Ascending aorta (tissue), 2 donors: ENCODE results near the gene FAM98A. TPM values are rescaled to one million over a fixed set of nuclear protein-coding genes. Genes with fewer than 3 reads are reported as not detected.

ENCODE experiments used
- DNase-seq, 2 donors: peaks; one replicate each; pipeline ENCODE4 v3.0.0-alpha.2; 2019; ENCODE audit warnings: low spot score in 2 of 2
- H3K27ac ChIP-seq, 2 donors: fragments of 200-600 bp; sonication (generic); one replicate each; pipeline ENCODE4 v1.5.1; 2016 to 2017; ENCODE audit warnings: mild to moderate bottlenecking in 1 of 2
- H3K27me3 ChIP-seq: fragments of 200-600 bp; sonication (generic); one replicate; pipeline ENCODE4 v1.5.1; 2017
- H3K36me3 ChIP-seq, 2 donors: fragments of 200-600 bp; sonication (generic); one replicate each; pipeline ENCODE4 v1.5.1; 2016
- H3K4me1 ChIP-seq, 2 donors: fragments of 200-600 bp; sonication (generic); one replicate each; pipeline ENCODE4 v1.5.1; 2016 to 2017; ENCODE audit warnings: mild to moderate bottlenecking in 1 of 2
- H3K4me3 ChIP-seq, 2 donors: fragments of 200-600 bp; sonication (generic); one replicate each; pipeline ENCODE4 v1.5.1; 2016 to 2017; ENCODE audit warnings: mild to moderate bottlenecking in 1 of 2
- H3K9me3 ChIP-seq, 2 donors: fragments of 200-600 bp; sonication (generic); one replicate each; pipeline ENCODE4 v1.5.1; 2016
- CTCF ChIP-seq, 3 experiments: fragments of 200-600 bp in 2 of 3; fragments of 450-650 bp in 1 of 3; sonication (generic) in 2 of 3; IDR thresholded peaks; one replicate each; pipeline ENCODE4 v1.5.1; 2016 to 2019; ENCODE audit warnings: antibody characterized with exemption in 3 of 3, mild to moderate bottlenecking in 1 of 3, moderate library complexity in 1 of 3
- intact Hi-C: fragments of 100-400 bp; cut with DNase I; formaldehyde crosslinking; loops from one replicate; pipeline ENCODE4 v1.15.1; 2023
- total RNA-seq: library from RNA; depleted of rRNA; stranded (reverse); fragments of >200 nt; gene quantifications from one replicate; pipeline ENCODE4 v1.1.0, GENCODE V29; 2016

FAM98A gene
- total RNA-seq, 1 donor from 2014 or later: 34.8 TPM

- DNase-seq: no peak
- Histone ChIP-seq H3K9me3 (peaks cover 0 to 3% of the 10 kb centered on the region in 2 donors), H3K4me1 (no peaks in the 10 kb centered on the region), H3K36me3 (no peaks in the 10 kb centered on the region), H3K27me3 (no peaks in the 10 kb centered on the region), H3K4me3 (no peak overlapping the region), H3K27ac (no peak overlapping the region)
- TF ChIP-seq CTCF (IDR thresholded peaks at IDR 0.05): no peak
- intact Hi-C loops: no loop called here
Measured at GRCh38 chr2:33633315-33633714, 34.2 kb upstream of the FAM98A start.

GRCh38 chr2:33632831-33633230, 33.7 kb upstream of the FAM98A start:
- H3K27ac ChIP-seq: no peak overlapping the region
- intact Hi-C loops: no loop called here
- no peaks in the 10 kb centered on the region for H3K27me3 ChIP-seq
- no peaks in the 10 kb centered on the region for H3K4me1 ChIP-seq
- peaks cover 0 to 3% of the 10 kb centered on the region in 2 donors for H3K9me3 ChIP-seq
- H3K4me3 ChIP-seq: no peak overlapping the region
- no peak for TF ChIP-seq CTCF (IDR thresholded peaks at IDR 0.05)
- DNase-seq: no peak
- no peaks in the 10 kb centered on the region for H3K36me3 ChIP-seq

GRCh38 chr2:33628031-33628827, 29.1 kb upstream of the FAM98A start:
- H3K36me3 ChIP-seq: no peaks in the 10 kb centered on the region
- H3K27me3 ChIP-seq: no peaks in the 10 kb centered on the region
- no peak overlapping the region for H3K4me3 ChIP-seq
- H3K9me3 ChIP-seq: peaks cover 0 to 3% of the 10 kb centered on the region in 2 donors
- H3K4me1 ChIP-seq: no peaks in the 10 kb centered on the region
- intact Hi-C loops: no loop called here
- no peak overlapping the region for H3K27ac ChIP-seq
- TF ChIP-seq CTCF (IDR thresholded peaks at IDR 0.05): no peak
- no peak for DNase-seq

- no peaks in the 10 kb centered on the region for H3K27me3 ChIP-seq
- intact Hi-C loops: no loop called here
- DNase-seq: no peak
- TF ChIP-seq CTCF (IDR thresholded peaks at IDR 0.05): no peak
- H3K4me3 ChIP-seq: no peak overlapping the region
- H3K36me3 ChIP-seq: no peaks in the 10 kb centered on the region
- H3K27ac ChIP-seq: no peak overlapping the region
- no peaks in the 10 kb centered on the region for H3K4me1 ChIP-seq
- H3K9me3 ChIP-seq: peaks cover 0 to 10% of the 10 kb centered on the region in 2 donors
Measured at GRCh38 chr2:33619028-33619427, 19.9 kb upstream of the FAM98A start.

GRCh38 chr2:33617989-33618388, 18.9 kb upstream of the FAM98A start:
- no peak overlapping the region for H3K27ac ChIP-seq
- no peaks in the 10 kb centered on the region for H3K36me3 ChIP-seq
- no peak for TF ChIP-seq CTCF (IDR thresholded peaks at IDR 0.05)
- H3K4me3 ChIP-seq: no peak overlapping the region
- H3K27me3 ChIP-seq: no peaks in the 10 kb centered on the region
- intact Hi-C loops: no loop called here
- DNase-seq: no peak
- H3K4me1 ChIP-seq: no peaks in the 10 kb centered on the region
- H3K9me3 ChIP-seq: peaks cover 0 to 10% of the 10 kb centered on the region in 2 donors
